H1 (cell line): Measurements from ENCODE around the gene GIMD1. TPM values are rescaled to one million over a fixed set of nuclear protein-coding genes. Genes with fewer than 3 reads are reported as not detected.

ENCODE experiments used
- CTCF ChIP-seq, 3 experiments: IDR thresholded peaks; 1 replicate in 2 of 3; 2 replicates in 1 of 3; pipeline versions ENCODE4 v1.5.1 to v1.6.1; 2011; ENCODE audit warnings: low read length in 3 of 3, mild to moderate bottlenecking in 3 of 3, inconsistent platforms in 2 of 3, low read depth in 1 of 3, moderate library complexity in 1 of 3; ENCODE audit not compliant: insufficient read depth in 1 of 3; ENCODE audit errors: control extremely low read depth in 1 of 3
- SIN3A ChIP-seq, 2 experiments: IDR thresholded peaks in 1 of 2; conservative IDR thresholded peaks in 1 of 2; 2 replicates each; pipeline ENCODE4 v1.6.1; 2011 to 2012; ENCODE audit warnings: low read length in 2 of 2, improper control_type of control experiment in 1 of 2, low read depth in 1 of 2, mild to moderate bottlenecking in 1 of 2
- SP2 ChIP-seq: IDR thresholded peaks from 2 replicates; pipeline ENCODE4 v1.6.1; 2012; ENCODE audit warnings: mild to moderate bottlenecking, low read length, inconsistent platforms
- USF2 ChIP-seq: IDR thresholded peaks from 2 replicates; pipeline ENCODE4 v1.6.1; 2011; ENCODE audit warnings: low read length, improper control_type of control experiment
- polyA plus RNA-seq, 7 experiments: library from polyadenylated mRNA; depleted of rRNA in 3 of 7; stranded (reverse) in 5 of 7; unstranded in 2 of 7; fragments of >200 nt in 5 of 7; fragments of 200-250 nt in 2 of 7; gene quantifications; 1 replicate in 5 of 7; 2 replicates in 1 of 7; 4 replicates in 1 of 7; pipeline versions ENCODE4 v1.2.1 to v1.2.3, GENCODE V29; 2011 to 2013; ENCODE audit warnings: missing spikeins in 2 of 7, mixed read lengths in 2 of 7
- total RNA-seq: library from RNA; stranded (reverse); fragmentation: NEBNext Ultra II Directional; extraction: Animal tissue kit (Norgen Biotek cat#: 25700); gene quantifications from 2 replicates; pipeline ENCODE4 v1.2.1, GENCODE V29; 2021

Gene GIMD1
- total and polyA plus RNA-seq, 2 of the 8 experiments (the other 6 are each of a cell fraction or from before 2014, with no cell fraction given) = not detected

GRCh38 chr4:106337916-106338315, 30.7 kb downstream of the GIMD1 start (continued):
- no peak for TF ChIP-seq USF2
- TF ChIP-seq CTCF (IDR thresholded peaks at IDR 0.05; ENCODE audit: control extremely low read depth in 1 of 3, insufficient read depth in 1 of 3, low read depth in 1 of 3, low read length in 3 of 3) = no peak
- TF ChIP-seq SP2 = no peak
- TF ChIP-seq SIN3A (conservative IDR thresholded peaks at IDR 0.05 in 1 of 2, IDR thresholded peaks at IDR 0.05 in 1 of 2; ENCODE audit: low read depth in 1 of 2, low read length in 2 of 2) = no peak
